Glomerular visceral epithelial cell (primary cell): ENCODE measurements around the gene DDX20.
"Not testable (repeated sequence)": the region's sequence is repeated elsewhere in the genome, so short reads cannot be mapped to it uniquely, and the experiment has no call there.

Experiments used
- DNase-seq: peaks from one replicate; pipeline ENCODE4 v3.0.0-alpha.2; 2016; ENCODE audit errors: extremely low spot score

DDX20 gene

GRCh38 chr1:111789666-111790316 lies 34.1 kb downstream of the DDX20 start:
- DNase-seq: no peak

GRCh38 chr1:111791776-111792175 lies 36.1 kb downstream of the DDX20 start:
- no peak for DNase-seq

GRCh38 chr1:111792249-111792648 lies 36.5 kb downstream of the DDX20 start:
- DNase-seq: no peak

GRCh38 chr1:111793923-111794322 lies 38.2 kb downstream of the DDX20 start:
- DNase-seq: no peak

GRCh38 chr1:111795401-111795800 lies 39.7 kb downstream of the DDX20 start:
- DNase-seq: no peak

- DNase-seq: no peak
These were observed 42.9 kb downstream of the DDX20 start for GRCh38 chr1:111798580-111798979.

- DNase-seq: not testable (repeated sequence)
These were observed 44.0 kb downstream of the DDX20 start for GRCh38 chr1:111799722-111800121.

- no peak for DNase-seq
These were observed 45.6 kb downstream of the DDX20 start for GRCh38 chr1:111801071-111801850.

GRCh38 chr1:111802110-111802509 lies 46.4 kb downstream of the DDX20 start:
- no peak for DNase-seq

GRCh38 chr1:111802984-111803383 lies 47.3 kb downstream of the DDX20 start:
- no peak for DNase-seq

- DNase-seq: no peak
These were observed 48.2 kb downstream of the DDX20 start for GRCh38 chr1:111803951-111804350.

GRCh38 chr1:111804776-111805175 lies 49.1 kb downstream of the DDX20 start:
- DNase-seq: no peak

- DNase-seq: no peak
These were observed 49.5 kb downstream of the DDX20 start for GRCh38 chr1:111805251-111805650.

- DNase-seq: no peak
These were observed 56.2 kb downstream of the DDX20 start for GRCh38 chr1:111811891-111812290.

- no peak for DNase-seq
These were observed 56.6 kb downstream of the DDX20 start for GRCh38 chr1:111812306-111812705.

GRCh38 chr1:111813440-111814304 lies 58.0 kb downstream of the DDX20 start:
- no peak for DNase-seq

GRCh38 chr1:111814305-111814628 lies 58.6 kb downstream of the DDX20 start:
- DNase-seq: no peak

- DNase-seq: no peak
These were observed 58.9 kb downstream of the DDX20 start for GRCh38 chr1:111814642-111815041.
